NCI-H2227 treated with DMSO at 0.1 percent for 48 hours (cell line): ENCODE measurements around the gene ZNF714.
"Not testable (repeated sequence)": the region's sequence is repeated elsewhere in the genome, so short reads cannot be mapped to it uniquely, and the experiment has no call there.

ENCODE experiments used
- DNase-seq: peaks from one replicate; lab custom pipeline; 2025; lab: John Stamatoyannopoulos, UW

The ZNF714 gene

GRCh38 chr19:21130097-21130775, 48.2 kb downstream of the ZNF714 start:
- no peak for DNase-seq

- DNase-seq = no peak
Measured at GRCh38 chr19:21133633-21134032, 51.6 kb downstream of the ZNF714 start.

- DNase-seq = no peak
Measured at GRCh38 chr19:21134934-21135366, 52.9 kb downstream of the ZNF714 start.

DNA sequence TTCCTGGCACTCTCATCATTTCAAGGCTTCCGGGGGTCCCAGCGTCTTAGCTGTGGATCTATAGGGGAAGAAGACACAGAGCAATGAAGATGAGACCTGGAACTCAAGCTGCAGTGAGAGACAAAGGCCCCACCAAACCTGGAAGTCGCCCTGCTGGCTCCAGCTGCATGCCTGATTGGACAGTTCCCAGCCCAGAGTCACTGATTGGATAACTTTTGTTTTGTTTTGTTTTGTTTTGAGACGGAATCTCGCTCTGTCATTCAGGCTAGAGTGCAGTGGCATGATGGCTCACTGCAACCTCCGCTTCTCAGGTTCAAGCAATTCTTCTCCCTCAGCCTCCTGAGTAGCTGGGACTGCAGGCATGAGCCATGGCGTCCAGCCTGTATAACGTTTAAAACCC, 53.4 kb downstream of the ZNF714 start:
- DNase-seq = no peak

DNA sequence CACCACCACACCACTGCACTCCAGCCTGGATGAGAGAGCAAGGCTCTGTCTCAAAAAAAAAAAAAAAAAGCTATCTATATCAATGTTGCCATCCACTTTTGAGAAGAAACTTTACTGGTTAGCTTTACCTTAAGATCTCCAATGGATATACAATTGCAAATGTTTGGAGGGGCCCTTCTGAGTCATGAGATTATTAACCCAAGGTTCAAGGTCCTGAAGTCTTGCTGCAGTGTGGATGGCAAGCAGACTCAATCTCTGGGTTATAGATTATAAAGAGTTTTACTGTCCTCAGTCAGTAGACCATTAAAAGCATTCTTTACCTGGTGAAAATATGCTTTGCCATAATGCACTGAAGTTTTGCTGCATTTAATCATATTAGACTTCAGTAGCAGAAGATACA, 56.1 kb downstream of the ZNF714 start:
- DNase-seq = no peak

DNA sequence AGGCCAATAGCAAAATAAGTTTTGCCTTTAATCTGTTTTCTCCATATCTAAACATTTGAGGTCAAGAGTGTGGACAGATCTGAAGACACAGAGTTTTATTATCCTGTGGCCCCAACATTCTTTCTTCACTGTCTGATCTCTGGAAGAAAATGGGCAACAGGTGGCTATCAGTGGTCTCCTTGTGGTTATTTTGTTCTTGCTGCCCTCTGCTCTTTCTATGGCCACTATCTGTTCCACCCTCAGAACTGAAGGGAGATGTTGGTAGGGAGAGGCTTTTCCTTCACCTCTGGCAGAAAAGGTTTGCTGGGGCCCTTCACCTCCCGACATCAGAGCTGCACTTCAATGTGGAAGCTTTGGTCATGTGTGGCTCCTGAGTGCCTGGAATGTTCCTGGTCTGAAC, 59.0 kb downstream of the ZNF714 start:
- DNase-seq = not testable (repeated sequence)

DNA sequence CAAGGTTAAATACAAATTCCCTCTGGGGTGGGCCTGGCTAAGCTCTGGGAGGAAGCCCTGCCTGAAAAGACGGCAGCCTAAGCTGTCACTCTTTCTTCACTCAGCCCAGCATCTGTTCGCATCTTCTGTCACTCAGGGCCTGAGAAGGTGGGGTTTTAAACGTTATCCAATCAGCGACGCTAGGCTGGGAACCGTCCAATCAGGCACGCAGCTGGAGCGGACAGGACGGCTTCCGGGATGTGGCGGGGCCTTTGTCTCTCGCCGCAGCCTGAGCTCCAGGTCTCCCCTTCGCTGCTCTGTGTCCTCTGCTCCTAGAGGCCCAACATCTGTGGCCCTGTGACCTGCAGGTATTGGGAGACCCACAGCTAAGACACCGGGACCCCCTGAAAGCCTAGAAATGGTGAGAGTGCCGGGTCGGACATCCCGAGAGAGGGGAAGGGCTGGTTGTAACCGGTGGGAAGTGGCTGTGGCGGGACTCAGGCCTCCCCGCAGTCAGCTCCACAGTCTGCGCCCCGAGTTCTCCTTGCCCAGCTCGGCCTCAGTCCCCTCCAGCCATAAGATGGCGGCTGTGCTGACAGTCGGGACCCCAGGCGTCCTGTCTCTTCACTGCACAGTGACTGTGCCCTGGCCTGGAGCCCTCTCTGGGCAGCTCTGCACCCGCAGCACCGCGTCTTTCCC, 59.9 kb downstream of the ZNF714 start, which contains the start of gene ZNF431:
ZNF431 (plus strand) TSS at position 254 of the 678 bp plus-strand sequence; CDS start at position 398, 144 bp downstream.
- peak; percentile 66 for DNase-seq

DNA sequence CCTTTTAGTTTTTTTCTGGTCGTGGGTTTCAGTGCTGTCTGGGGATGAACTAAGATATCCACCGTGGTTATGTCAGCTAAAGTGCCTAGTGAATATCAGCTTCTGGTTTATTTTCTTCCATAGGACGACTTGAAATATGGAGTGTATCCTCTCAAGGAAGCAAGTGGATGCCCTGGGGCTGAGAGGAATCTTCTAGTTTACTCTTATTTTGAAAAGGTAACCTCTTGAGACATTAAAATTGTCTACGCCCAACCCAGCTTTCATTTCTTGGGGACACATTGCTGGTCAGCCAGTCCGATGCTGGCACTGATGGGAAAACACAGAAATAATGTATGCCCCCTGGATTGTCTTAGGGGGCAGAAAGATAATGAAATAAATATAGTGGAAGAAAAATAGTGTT, 61.4 kb downstream of the ZNF714 start:
- no peak for DNase-seq

GRCh38 chr19:21143854-21144253, 61.9 kb downstream of the ZNF714 start:
- DNase-seq = no peak

DNA sequence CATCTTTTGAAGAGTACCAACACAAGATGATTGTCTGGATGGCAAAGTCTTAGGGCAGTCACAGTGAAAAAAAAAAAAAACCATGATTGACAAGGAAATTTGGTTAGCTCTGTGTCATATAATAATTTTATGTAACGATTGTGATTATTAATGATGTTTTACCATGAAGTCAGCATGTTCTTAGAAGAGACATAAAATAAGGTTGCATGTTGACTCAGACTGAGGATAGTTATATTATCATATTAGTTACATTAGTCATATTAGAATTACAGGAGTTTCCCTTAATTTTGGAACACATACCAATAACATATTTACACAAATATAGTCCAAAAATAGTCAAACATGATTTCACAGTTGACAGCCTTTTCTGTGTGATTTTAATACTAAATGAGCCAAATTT, 65.5 kb downstream of the ZNF714 start:
- no peak for DNase-seq

DNA sequence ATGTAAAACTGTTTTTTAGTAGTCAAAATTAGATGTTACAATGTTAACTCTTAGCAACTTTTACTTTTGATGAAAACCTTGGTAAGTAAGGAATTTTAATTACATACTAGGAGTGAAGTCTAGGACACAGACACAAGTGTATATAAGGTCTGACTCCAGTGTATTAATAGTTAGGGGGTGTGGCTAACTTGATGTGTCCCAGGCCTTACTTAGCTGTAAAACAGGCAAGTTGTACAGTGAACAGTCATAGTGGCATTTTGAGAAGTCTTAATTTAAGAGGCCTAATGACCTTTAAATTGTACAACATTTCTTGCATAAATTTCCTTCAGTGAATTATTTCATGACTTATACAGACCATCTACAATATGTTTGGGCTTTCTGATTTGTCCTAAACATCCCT, 66.7 kb downstream of the ZNF714 start:
- DNase-seq = no peak

- no peak for DNase-seq
Measured at GRCh38 chr19:21149877-21150276, 67.9 kb downstream of the ZNF714 start.

DNA sequence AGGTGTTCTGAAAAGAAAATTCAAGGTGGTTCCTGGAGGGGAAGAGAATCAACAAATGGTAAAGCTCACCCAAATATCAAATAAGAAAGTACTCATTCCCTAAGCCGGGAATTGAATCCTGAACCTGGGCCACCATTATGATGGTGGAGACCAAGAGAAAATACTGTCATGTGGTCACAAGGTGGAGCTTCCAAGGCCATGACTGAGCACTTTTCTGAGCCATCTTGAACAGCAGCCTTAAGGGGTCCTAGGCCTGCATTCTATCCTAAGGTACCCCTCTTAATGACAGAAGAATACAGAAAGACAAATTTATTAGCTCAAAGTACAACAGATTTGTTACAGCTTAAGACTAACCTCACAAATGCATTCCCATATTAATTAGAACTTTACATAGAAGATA, 69.5 kb downstream of the ZNF714 start:
- DNase-seq = no peak

- DNase-seq = no peak
Measured at GRCh38 chr19:21158523-21159135, 76.6 kb downstream of the ZNF714 start.

DNA sequence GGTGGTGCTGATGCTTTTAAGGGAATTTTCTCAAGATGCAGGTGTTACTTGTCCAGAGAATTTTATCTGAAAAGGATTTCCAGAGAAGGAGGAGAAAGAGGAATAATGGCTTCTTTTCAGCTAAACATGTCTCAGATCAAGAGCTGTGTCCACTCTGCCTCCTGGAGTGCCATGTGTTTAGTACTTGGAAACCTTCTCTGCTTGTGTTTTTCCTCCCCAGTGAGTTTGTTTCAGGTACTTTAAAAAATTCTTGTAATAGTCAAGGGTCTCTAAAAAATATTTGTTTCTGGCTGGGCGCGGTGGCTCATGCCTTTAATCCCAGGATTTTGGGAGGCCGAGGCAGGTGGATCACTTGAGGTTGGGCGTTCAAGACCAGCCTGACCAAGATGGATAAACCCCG, 82.5 kb downstream of the ZNF714 start:
- DNase-seq = no peak

DNA sequence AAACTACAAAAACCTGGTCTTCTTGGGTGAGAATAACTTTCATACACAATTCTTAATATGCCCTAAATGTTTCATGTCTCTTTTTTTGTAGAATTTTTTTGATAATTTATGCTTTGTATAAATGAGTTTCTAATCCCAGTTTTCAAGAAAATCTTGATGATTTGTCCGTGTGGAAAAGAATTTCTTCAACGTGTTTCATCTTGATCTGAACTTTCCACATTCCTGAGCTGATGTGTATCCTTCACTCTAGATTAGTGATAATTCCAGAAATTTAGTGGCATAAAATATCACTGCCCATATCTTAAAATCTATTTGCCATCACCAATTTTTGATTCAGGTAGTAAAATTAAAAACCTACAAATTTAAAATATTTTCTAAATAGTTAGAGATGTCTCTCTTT, 84.4 kb downstream of the ZNF714 start:
- DNase-seq = no peak
